Endodermal cell (in vitro differentiated cells): ENCODE measurements around the gene TAS2R13. TPM values are rescaled to one million over a fixed set of nuclear protein-coding genes. Genes with fewer than 3 reads are reported as not detected.

ENCODE experiments used
- DNase-seq: peaks from one replicate; pipeline ENCODE4 v3.0.0-alpha.2; 2017
- H3K27ac ChIP-seq: 2 replicates; pipeline ENCODE4 v1.5.1; 2013; ENCODE audit warnings: mild to moderate bottlenecking, low read depth, low read length, moderate library complexity
- H3K27me3 ChIP-seq: 2 replicates; pipeline ENCODE4 v1.6.1; 2013; ENCODE audit warnings: mild to moderate bottlenecking, low read length, moderate library complexity; ENCODE audit not compliant: insufficient read depth, control insufficient read depth, poor library complexity, severe bottlenecking
- H3K36me3 ChIP-seq: 2 replicates; pipeline ENCODE4 v1.7.0; 2013; ENCODE audit warnings: mild to moderate bottlenecking, low read length, moderate library complexity; ENCODE audit not compliant: control insufficient read depth, insufficient read depth
- H3K4me1 ChIP-seq: one replicate; pipeline ENCODE4 v1.7.0; 2013; ENCODE audit warnings: low read length; ENCODE audit not compliant: control insufficient read depth, insufficient read depth
- H3K4me3 ChIP-seq: 2 replicates; pipeline ENCODE4 v1.5.1; 2013; ENCODE audit warnings: mild to moderate bottlenecking, low read length, moderate library complexity
- H3K9ac ChIP-seq: 2 replicates; pipeline ENCODE4 v1.6.1; 2013; ENCODE audit warnings: mild to moderate bottlenecking, low read length, moderate library complexity; ENCODE audit not compliant: poor library complexity, severe bottlenecking; ENCODE audit errors: extremely low read depth
- H3K9me3 ChIP-seq: 2 replicates; pipeline ENCODE4 v1.6.1; 2013; ENCODE audit warnings: mild to moderate bottlenecking, low read length, moderate library complexity; ENCODE audit not compliant: control insufficient read depth
- H3K27ac Mint-ChIP-seq: 2 replicates; pipeline ENCODE4 v1.8.0; 2020; ENCODE audit warnings: mixed read lengths
- H3K27me3 Mint-ChIP-seq: 2 replicates; pipeline ENCODE4 v1.8.0; 2021; ENCODE audit warnings: mild to moderate bottlenecking, mixed read lengths; ENCODE audit not compliant: insufficient read depth
- H3K36me3 Mint-ChIP-seq: 2 replicates; pipeline ENCODE4 v1.8.0; 2020; ENCODE audit warnings: low read depth, mixed read lengths
- H3K4me1 Mint-ChIP-seq: 2 replicates; pipeline ENCODE4 v1.8.0; 2020; ENCODE audit warnings: mixed read lengths
- H3K4me3 Mint-ChIP-seq: 2 replicates; pipeline ENCODE4 v1.8.0; 2020; ENCODE audit warnings: mild to moderate bottlenecking, moderate library complexity, mixed read lengths
- H3K9me3 Mint-ChIP-seq: 2 replicates; pipeline ENCODE4 v1.8.0; 2020; ENCODE audit warnings: mild to moderate bottlenecking, mixed read lengths
- CTCF ChIP-seq: fragments of 200-600 bp; sonication (generic); conservative IDR thresholded peaks from 2 replicates; pipeline ENCODE4 v1.5.0; 2021; ENCODE audit warnings: antibody characterized with exemption, mild to moderate bottlenecking
- WGBS, 2 experiments: methylation state at CpG; one replicate each; pipeline versions ENCODE4 v1.1.5 to v1.1.7; 2013; ENCODE audit warnings: missing lambda C conversion rate in 2 of 2, mixed read lengths in 1 of 2; ENCODE audit not compliant: insufficient coverage in 1 of 2, insufficient read length in 1 of 2; 5-methylcytosine and 5-hydroxymethylcytosine counted together
- total RNA-seq, 2 donors: library from RNA; stranded (reverse); fragmentation: NEBNext Ultra II Directional in 1 of 2; extraction: Animal tissue kit (Norgen Biotek cat#: 25700) in 1 of 2; gene quantifications; 2 replicates in 1 of 2; 3 replicates in 1 of 2; pipeline ENCODE4 v1.2.1, GENCODE V29; 2021

The TAS2R13 gene
- total RNA-seq, 2 donors from 2014 or later = 1.2 to 5.1 TPM

GRCh38 chr12:10936506-10936905 is 27.1 kb upstream of the TAS2R13 start:
- Histone ChIP-seq H3K9me3 (no peaks in the 10 kb centered on the region), H3K4me1 (no peaks in the 10 kb centered on the region), H3K9ac (no peak overlapping the region), H3K27ac (no peak overlapping the region), H3K4me3 (no peak overlapping the region), H3K36me3 (no peaks in the 10 kb centered on the region), H3K27me3 (no peaks in the 10 kb centered on the region)
- peaks cover 5% of the 10 kb centered on the region for H3K4me1 Mint-ChIP-seq
- no peaks in the 10 kb centered on the region for H3K36me3 Mint-ChIP-seq
- DNase-seq = no peak
- TF ChIP-seq CTCF = no peak
- no peaks in the 10 kb centered on the region for H3K9me3 Mint-ChIP-seq
- no peak overlapping the region for H3K4me3 Mint-ChIP-seq
- H3K27ac Mint-ChIP-seq = no peak overlapping the region
- WGBS, 2 experiments = 94 to 100% methylated on average over 1 of the region's 1 CpG
- no peaks in the 10 kb centered on the region for H3K27me3 Mint-ChIP-seq

- H3K36me3 ChIP-seq = no peaks in the 10 kb centered on the region
- Mint-ChIP-seq H3K27ac (no peak within 1 kb of the TSS), H3K27me3 (no peaks in the 10 kb centered on the region), H3K36me3 (peaks cover 23% of the 10 kb centered on the region), H3K4me3 (no peak within 1 kb of the TSS), H3K4me1 (no peaks in the 10 kb centered on the region), H3K9me3 (peaks cover 8% of the 10 kb centered on the region)
- H3K9ac ChIP-seq = no peak within 1 kb of the TSS
- H3K27me3 ChIP-seq = no peaks in the 10 kb centered on the region
- no peak within 1 kb of the TSS for H3K27ac ChIP-seq
- WGBS, 2 experiments = 93% methylated on average over 3 to 5 of the region's 5 CpGs
- no peaks in the 10 kb centered on the region for H3K9me3 ChIP-seq
- H3K4me3 ChIP-seq = no peak within 1 kb of the TSS
- no peak for TF ChIP-seq CTCF
- H3K4me1 ChIP-seq = no peaks in the 10 kb centered on the region
- DNase-seq = no peak
These were observed 19.5 kb upstream of the TAS2R13 start, which contains the start of gene PRH2 for GRCh38 chr12:10928746-10929286. TSS of gene PRH2 (plus strand) at chr12:10929236. CDS start at chr12:10929274, 38 bp downstream.

GRCh38 chr12:10926269-10926668 is 16.9 kb upstream of the TAS2R13 start:
- peaks cover 23% of the 10 kb centered on the region for H3K36me3 Mint-ChIP-seq
- Histone ChIP-seq H3K4me3 (no peak overlapping the region), H3K9me3 (no peaks in the 10 kb centered on the region), H3K36me3 (no peaks in the 10 kb centered on the region), H3K4me1 (no peaks in the 10 kb centered on the region), H3K9ac (no peak overlapping the region), H3K27ac (no peak overlapping the region), H3K27me3 (no peaks in the 10 kb centered on the region)
- peaks cover 8% of the 10 kb centered on the region for H3K9me3 Mint-ChIP-seq
- DNase-seq = no peak
- no peaks in the 10 kb centered on the region for H3K27me3 Mint-ChIP-seq
- WGBS, 2 experiments = 95 to 100% methylated on average over 4 to 5 of the region's 5 CpGs
- H3K4me3 Mint-ChIP-seq = no peak overlapping the region
- no peaks in the 10 kb centered on the region for H3K4me1 Mint-ChIP-seq
- TF ChIP-seq CTCF = no peak
- H3K27ac Mint-ChIP-seq = no peak overlapping the region
